Vagina (tissue), 2 donors: Measurements from ENCODE around the gene SNTB2. TPM values are rescaled to one million over a fixed set of nuclear protein-coding genes. Genes with fewer than 3 reads are reported as not detected.

Experiments used
- DNase-seq, 2 donors: peaks; one replicate each; pipeline ENCODE4 v3.0.0-alpha.2; 2017; ENCODE audit errors: extremely low spot score in 2 of 2
- H3K27ac ChIP-seq: fragments of 200-600 bp; sonication (generic); one replicate; pipeline ENCODE4 v1.5.1; 2019
- H3K27me3 ChIP-seq: fragments of 200-600 bp; sonication (generic); one replicate; pipeline ENCODE4 v1.5.1; 2019
- H3K36me3 ChIP-seq, 2 donors: fragments of 200-600 bp; sonication (generic); one replicate each; pipeline ENCODE4 v1.5.1; 2017 to 2019
- H3K4me1 ChIP-seq: fragments of 200-600 bp; sonication (generic); one replicate; pipeline ENCODE4 v1.5.1; 2019
- H3K4me3 ChIP-seq, 2 donors: fragments of 200-600 bp; sonication (generic); 1 replicate in 1 of 2; 2 replicates in 1 of 2; pipeline ENCODE4 v1.5.1; 2016 to 2019
- H3K9me3 ChIP-seq: fragments of 200-600 bp; sonication (generic); one replicate; pipeline ENCODE4 v1.5.1; 2019
- CTCF ChIP-seq, 3 experiments: fragments of 450-650 bp in 2 of 3; fragments of 200-600 bp in 1 of 3; sonication (generic) in 1 of 3; IDR thresholded peaks; one replicate each; pipeline ENCODE4 v1.5.1; 2017 to 2019; ENCODE audit warnings: antibody characterized with exemption in 3 of 3, mild to moderate bottlenecking in 2 of 3, moderate library complexity in 2 of 3
- POLR2A ChIP-seq, 2 donors: fragments of 450-650 bp; IDR thresholded peaks; one replicate each; pipeline ENCODE4 v1.6.1; 2017; ENCODE audit warnings: antibody characterized with exemption in 2 of 2, mild to moderate bottlenecking in 2 of 2, moderate library complexity in 2 of 2
- POLR2AphosphoS5 ChIP-seq, 2 donors: sonication (generic); formaldehyde crosslinking; IDR thresholded peaks; one replicate each; pipeline ENCODE4 v1.9.0; 2017; ENCODE audit warnings: antibody characterized with exemption in 2 of 2, mild to moderate bottlenecking in 2 of 2, low read depth in 1 of 2; ENCODE audit not compliant: insufficient read depth in 1 of 2
- intact Hi-C: fragments of 100-400 bp; cut with DNase I; formaldehyde crosslinking; loops from one replicate; pipeline ENCODE4 v1.15.1; 2023
- total RNA-seq: library from RNA; depleted of rRNA; stranded (reverse); fragments of >200 nt; gene quantifications from one replicate; pipeline ENCODE4 v1.2.3, GENCODE V29; 2016

The SNTB2 gene
- total RNA-seq, 1 donor from 2014 or later = 50.8 TPM

GRCh38 chr16:69179328-69180010 lies 7.5 kb upstream of the SNTB2 start:
- peak overlapping the region; percentile 66 for H3K27ac ChIP-seq
- peak in 1 of 2 donors; percentile 95 for TF ChIP-seq POLR2AphosphoS5 (IDR thresholded peaks at IDR 0.05; ENCODE audit: insufficient read depth in 1 of 2, low read depth in 1 of 2)
- TF ChIP-seq CTCF (IDR thresholded peaks at IDR 0.05) = no peak
- TF ChIP-seq POLR2A (IDR thresholded peaks at IDR 0.05) = no peak
- no peak for DNase-seq
- H3K4me3 ChIP-seq = peak overlapping the region in 1 of 2 donors; percentile 10
- H3K27me3 ChIP-seq = no peaks in the 10 kb centered on the region
- H3K4me1 ChIP-seq = peaks cover 52% of the 10 kb centered on the region
- no peaks in the 10 kb centered on the region for H3K9me3 ChIP-seq
- intact Hi-C loops = loop anchor here (10.0 kb wide), 1 partner anchor 105 kb away; no protein-coding TSS in a partner anchor
- no peaks in the 10 kb centered on the region for H3K36me3 ChIP-seq

- no peaks in the 10 kb centered on the region for H3K36me3 ChIP-seq
- peaks cover 51% of the 10 kb centered on the region for H3K4me1 ChIP-seq
- H3K4me3 ChIP-seq = peak overlapping the region in 1 of 2 donors; percentile 10
- H3K9me3 ChIP-seq = no peaks in the 10 kb centered on the region
- H3K27me3 ChIP-seq = no peaks in the 10 kb centered on the region
- no peak for DNase-seq
- no peak for TF ChIP-seq CTCF (IDR thresholded peaks at IDR 0.05)
- TF ChIP-seq POLR2AphosphoS5 (IDR thresholded peaks at IDR 0.05; ENCODE audit: insufficient read depth in 1 of 2, low read depth in 1 of 2) = no peak
- no peak for TF ChIP-seq POLR2A (IDR thresholded peaks at IDR 0.05)
- intact Hi-C loops = loop anchor here (10.0 kb wide), 1 partner anchor 105 kb away; no protein-coding TSS in a partner anchor
- peak overlapping the region; percentile 66 for H3K27ac ChIP-seq
Observed at GRCh38 chr16:69180011-69180338, 7.0 kb upstream of the SNTB2 start.

- Histone ChIP-seq H3K4me1 (peaks cover 49% of the 10 kb centered on the region), H3K36me3 (no peaks in the 10 kb centered on the region), H3K27ac (no peak overlapping the region), H3K9me3 (no peaks in the 10 kb centered on the region), H3K27me3 (no peaks in the 10 kb centered on the region), H3K4me3 (no peak overlapping the region)
- intact Hi-C loops = loop anchor here (10.0 kb wide), 1 partner anchor 102 kb away; no protein-coding TSS in a partner anchor
- no peak for DNase-seq
- TF ChIP-seq POLR2A (IDR thresholded peaks at IDR 0.05) = no peak
- TF ChIP-seq CTCF (IDR thresholded peaks at IDR 0.05) = no peak
- TF ChIP-seq POLR2AphosphoS5 (IDR thresholded peaks at IDR 0.05; ENCODE audit: insufficient read depth in 1 of 2, low read depth in 1 of 2) = no peak
Observed at GRCh38 chr16:69182730-69183416, 4.1 kb upstream of the SNTB2 start.

- H3K9me3 ChIP-seq = no peaks in the 10 kb centered on the region
- intact Hi-C loops = loop anchor here (10.0 kb wide), 1 partner anchor 97 kb away; no protein-coding TSS in a partner anchor
- peaks cover 64% of the 10 kb centered on the region for H3K4me1 ChIP-seq
- H3K4me3 ChIP-seq = peak overlapping the region; percentile 57 to 68
- peak overlapping the region; percentile 83 for H3K27ac ChIP-seq
- DNase-seq = no peak
- no peaks in the 10 kb centered on the region for H3K27me3 ChIP-seq
- no peaks in the 10 kb centered on the region for H3K36me3 ChIP-seq
- TF ChIP-seq POLR2AphosphoS5 (IDR thresholded peaks at IDR 0.05; ENCODE audit: insufficient read depth in 1 of 2, low read depth in 1 of 2) = peak in 1 of 2 donors; percentile 39
- no peak for TF ChIP-seq POLR2A (IDR thresholded peaks at IDR 0.05)
Observed at GRCh38 chr16:69187446-69188235, 677 bp downstream of the SNTB2 start.

- H3K36me3 ChIP-seq = no peaks in the 10 kb centered on the region
- no peak for DNase-seq
- H3K9me3 ChIP-seq = no peaks in the 10 kb centered on the region
- H3K4me1 ChIP-seq = peaks cover 63% of the 10 kb centered on the region
- no peaks in the 10 kb centered on the region for H3K27me3 ChIP-seq
- H3K27ac ChIP-seq = peak overlapping the region; percentile 83
- no peak for TF ChIP-seq POLR2A (IDR thresholded peaks at IDR 0.05)
- no peak for TF ChIP-seq CTCF (IDR thresholded peaks at IDR 0.05)
- TF ChIP-seq POLR2AphosphoS5 (IDR thresholded peaks at IDR 0.05; ENCODE audit: insufficient read depth in 1 of 2, low read depth in 1 of 2) = no peak
- intact Hi-C loops = loop anchor here (10.0 kb wide), 1 partner anchor 97 kb away; no protein-coding TSS in a partner anchor
- H3K4me3 ChIP-seq = peak overlapping the region; percentile 57 to 68
Observed at GRCh38 chr16:69188236-69188549, 1.2 kb downstream of the SNTB2 start.
